Progenitor cell of endocrine pancreas (in vitro differentiated cells): ENCODE data around the gene THTPA. TPM values are rescaled to one million over a fixed set of nuclear protein-coding genes. Genes with fewer than 3 reads are reported as not detected.

Experiments used
- DNase-seq: peaks from one replicate; pipeline ENCODE4 v3.0.0; 2021; ENCODE audit warnings: low spot score; ENCODE audit not compliant: unreplicated experiment
- H3K27ac Mint-ChIP-seq: 2 replicates; pipeline ENCODE4 v1.8.0; 2021; ENCODE audit warnings: mild to moderate bottlenecking, moderate library complexity, mixed read lengths
- H3K27me3 Mint-ChIP-seq: 2 replicates; pipeline ENCODE4 v1.8.0; 2021; ENCODE audit warnings: mixed read lengths
- H3K36me3 Mint-ChIP-seq: 2 replicates; pipeline ENCODE4 v1.8.0; 2022; ENCODE audit warnings: mixed read lengths; ENCODE audit not compliant: insufficient read depth
- H3K4me1 Mint-ChIP-seq: 2 replicates; pipeline ENCODE4 v1.8.0; 2021; ENCODE audit warnings: low read depth, mixed read lengths
- H3K4me3 Mint-ChIP-seq: 2 replicates; pipeline ENCODE4 v1.8.0; 2021; ENCODE audit warnings: low read depth, mild to moderate bottlenecking, moderate library complexity, mixed read lengths
- H3K9me3 Mint-ChIP-seq: 2 replicates; pipeline ENCODE4 v1.8.0; 2021; ENCODE audit warnings: low read depth, mixed read lengths
- total RNA-seq: library from RNA; stranded (reverse); gene quantifications from 2 replicates; pipeline ENCODE4 v1.2.1, GENCODE V29; 2021
- TF ChIP-seq, protein P1 (sequence below): fragments of 200-600 bp; sonication (generic); IDR thresholded peaks from one replicate; pipeline ENCODE4 v1.5.0; 2021; ENCODE audit warnings: antibody characterized with exemption, mild to moderate bottlenecking; ENCODE audit not compliant: unreplicated experiment

THTPA gene
- total RNA-seq, 1 donor from 2014 or later: 20.6 TPM

- Mint-ChIP-seq H3K27ac (peak overlapping the region; percentile 99), H3K36me3 (peaks cover 4% of the 10 kb centered on the region), H3K4me3 (peak overlapping the region; percentile 100), H3K9me3 (no peaks in the 10 kb centered on the region), H3K27me3 (peaks cover 23% of the 10 kb centered on the region), H3K4me1 (peaks cover 15% of the 10 kb centered on the region)
- TF ChIP-seq, protein P1, sequence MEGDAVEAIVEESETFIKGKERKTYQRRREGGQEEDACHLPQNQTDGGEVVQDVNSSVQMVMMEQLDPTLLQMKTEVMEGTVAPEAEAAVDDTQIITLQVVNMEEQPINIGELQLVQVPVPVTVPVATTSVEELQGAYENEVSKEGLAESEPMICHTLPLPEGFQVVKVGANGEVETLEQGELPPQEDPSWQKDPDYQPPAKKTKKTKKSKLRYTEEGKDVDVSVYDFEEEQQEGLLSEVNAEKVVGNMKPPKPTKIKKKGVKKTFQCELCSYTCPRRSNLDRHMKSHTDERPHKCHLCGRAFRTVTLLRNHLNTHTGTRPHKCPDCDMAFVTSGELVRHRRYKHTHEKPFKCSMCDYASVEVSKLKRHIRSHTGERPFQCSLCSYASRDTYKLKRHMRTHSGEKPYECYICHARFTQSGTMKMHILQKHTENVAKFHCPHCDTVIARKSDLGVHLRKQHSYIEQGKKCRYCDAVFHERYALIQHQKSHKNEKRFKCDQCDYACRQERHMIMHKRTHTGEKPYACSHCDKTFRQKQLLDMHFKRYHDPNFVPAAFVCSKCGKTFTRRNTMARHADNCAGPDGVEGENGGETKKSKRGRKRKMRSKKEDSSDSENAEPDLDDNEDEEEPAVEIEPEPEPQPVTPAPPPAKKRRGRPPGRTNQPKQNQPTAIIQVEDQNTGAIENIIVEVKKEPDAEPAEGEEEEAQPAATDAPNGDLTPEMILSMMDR: no peak
- DNase-seq: no peak
Measured at GRCh38 chr14:23568021-23568599, 12.0 kb downstream of the THTPA start.

DNA sequence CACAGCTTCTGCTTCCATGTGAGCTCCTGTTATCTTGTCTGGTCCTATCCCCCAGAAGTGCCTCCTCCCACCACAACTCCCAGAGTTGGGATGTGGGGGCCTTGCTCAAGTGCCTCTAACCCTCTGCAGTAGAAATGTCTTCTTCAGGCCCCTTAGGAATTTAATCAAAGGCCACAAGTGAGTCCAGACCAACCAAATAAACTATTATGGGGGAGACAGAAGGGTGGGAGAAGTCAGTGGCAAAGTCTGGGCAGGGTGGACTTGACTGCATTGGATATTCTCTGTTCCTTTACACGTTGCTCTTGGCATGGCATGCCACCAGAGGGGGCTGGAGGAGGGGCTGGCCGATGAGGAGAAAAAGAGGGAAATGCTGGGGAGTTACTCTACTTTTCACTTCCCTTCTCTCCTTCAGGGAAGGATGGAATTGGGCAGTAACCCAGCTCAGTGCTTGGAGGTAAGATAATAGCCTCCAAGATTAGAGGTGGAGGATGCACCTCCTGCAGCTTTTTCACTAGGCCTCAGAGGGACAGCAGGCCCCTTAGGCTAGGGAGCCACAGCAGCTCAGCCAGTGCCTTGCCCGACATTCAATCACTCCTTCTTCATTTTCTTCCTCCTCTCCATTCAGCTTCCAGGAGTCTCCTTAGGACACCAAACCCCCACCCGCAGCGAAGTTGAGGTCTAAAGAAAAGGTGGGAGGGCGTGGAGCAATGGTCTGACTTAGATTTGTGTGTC is 12.7 kb downstream of the THTPA start:
- peaks cover 15% of the 10 kb centered on the region for H3K4me1 Mint-ChIP-seq
- peaks cover 4% of the 10 kb centered on the region for H3K36me3 Mint-ChIP-seq
- TF ChIP-seq, protein P1: peak; percentile 52
- DNase-seq: no peak
- H3K9me3 Mint-ChIP-seq: no peaks in the 10 kb centered on the region
- H3K4me3 Mint-ChIP-seq: peak overlapping the region; percentile 100
- peaks cover 29% of the 10 kb centered on the region for H3K27me3 Mint-ChIP-seq
- H3K27ac Mint-ChIP-seq: peak overlapping the region; percentile 31

DNA sequence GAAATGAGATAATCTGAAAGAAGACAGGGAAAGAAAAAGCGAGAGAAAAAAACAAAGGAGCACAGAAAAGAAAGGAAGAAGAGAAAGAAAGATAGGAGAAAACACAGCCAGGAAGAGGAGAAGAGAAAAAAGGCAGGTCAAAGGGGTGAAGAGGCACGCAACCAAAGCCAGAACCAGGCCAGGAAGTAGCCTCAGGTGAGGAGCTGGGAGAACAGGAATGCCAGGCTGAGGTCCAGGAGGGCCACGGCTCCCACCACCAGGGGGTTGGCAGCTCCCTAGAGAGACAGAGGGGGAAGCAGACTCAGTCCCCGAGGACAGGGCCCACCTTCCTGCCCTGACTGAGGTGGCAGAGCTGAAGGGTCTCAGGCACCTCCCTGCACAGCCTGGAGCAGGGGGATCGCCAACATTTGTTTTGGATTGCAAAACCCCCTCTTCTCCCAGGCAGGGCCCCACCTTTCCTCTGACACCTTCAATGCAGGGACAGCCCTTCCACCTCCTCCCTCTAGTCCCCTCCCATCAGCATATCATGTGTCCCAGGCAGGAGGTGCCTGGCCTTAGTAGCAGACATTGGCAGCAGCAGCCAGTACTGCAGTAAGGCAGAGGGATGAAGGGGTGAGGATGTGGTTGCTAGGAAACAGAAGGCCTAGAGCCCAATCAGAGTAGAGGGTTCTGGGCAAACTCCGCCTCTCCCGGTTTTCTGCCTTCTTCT is 13.5 kb downstream of the THTPA start:
- no peak for DNase-seq
- TF ChIP-seq, protein P1: peak; percentile 31
- Mint-ChIP-seq H3K4me3 (no peak overlapping the region), H3K4me1 (peaks cover 15% of the 10 kb centered on the region), H3K27me3 (peaks cover 36% of the 10 kb centered on the region), H3K36me3 (peaks cover 3% of the 10 kb centered on the region), H3K9me3 (no peaks in the 10 kb centered on the region), H3K27ac (no peak overlapping the region)

GRCh38 chr14:23570806-23571483 is 14.9 kb downstream of the THTPA start:
- Mint-ChIP-seq H3K27me3 (peaks cover 46% of the 10 kb centered on the region), H3K27ac (no peak overlapping the region), H3K4me1 (peaks cover 15% of the 10 kb centered on the region), H3K4me3 (no peak overlapping the region), H3K9me3 (no peaks in the 10 kb centered on the region), H3K36me3 (peaks cover 1% of the 10 kb centered on the region)
- TF ChIP-seq, protein P1: no peak
- no peak for DNase-seq
